ENCODE measurements around the gene PROC.
"Not testable (repeated sequence)": the region's sequence is repeated elsewhere in the genome, so short reads cannot be mapped to it uniquely, and the experiment has no call there.

Gene PROC

DNA sequence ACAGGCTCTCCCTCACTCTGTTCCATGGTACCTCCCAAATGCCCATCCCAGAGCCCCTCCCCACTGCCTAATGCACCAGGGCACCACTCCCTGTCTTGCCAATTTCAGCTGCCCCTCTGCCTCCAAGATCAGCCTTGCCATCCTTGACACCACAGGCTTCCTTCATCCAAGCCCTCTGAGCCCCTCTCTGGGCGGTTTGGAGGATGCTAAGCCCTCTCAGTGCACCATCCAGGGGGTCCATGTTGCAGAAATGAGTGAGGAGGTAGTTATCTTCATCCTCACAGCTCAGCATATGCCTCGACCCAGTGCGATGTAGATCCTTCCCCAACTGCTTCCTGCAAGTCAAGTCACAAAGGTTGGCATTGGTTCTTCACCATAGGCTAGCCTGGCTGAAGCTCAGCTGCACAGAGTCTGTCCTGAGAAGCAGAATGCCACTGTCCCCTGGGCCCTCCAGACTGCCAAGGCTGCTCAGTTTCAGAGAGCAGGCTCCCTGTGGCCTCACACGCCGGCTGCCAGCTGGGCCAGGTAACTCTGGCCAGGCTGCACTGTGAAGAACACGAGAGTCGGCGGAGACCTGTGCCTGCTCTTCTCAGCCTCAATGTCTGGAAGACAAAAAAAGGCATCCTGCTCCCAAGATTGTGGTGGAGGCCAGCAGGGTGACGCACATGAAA lies 20.5 kb upstream of the PROC start:
- DNase-seq, result no peak

- DNase-seq, result peak; percentile 76
Measured at GRCh38 chr2:127398239-127398590, 20.0 kb upstream of the PROC start.

DNA sequence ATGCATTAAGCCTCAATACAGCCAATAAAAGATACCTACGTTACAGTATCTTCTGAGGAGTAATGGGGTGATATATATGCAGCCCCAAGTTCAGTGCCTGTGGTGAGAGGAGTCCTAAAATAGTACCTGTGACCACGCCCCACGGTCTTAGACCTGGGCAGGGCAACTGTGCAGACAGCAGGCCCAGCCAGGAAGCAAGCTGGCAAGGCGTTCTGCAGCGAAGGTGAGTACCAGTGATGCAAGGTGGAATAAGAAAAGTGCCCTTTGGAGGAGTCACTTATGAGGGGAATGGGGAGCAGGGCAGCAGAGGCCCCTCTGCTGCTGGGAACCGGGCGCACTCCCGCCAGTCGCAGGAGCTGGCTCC lies 17.7 kb upstream of the PROC start:
- DNase-seq, result no peak

DNA sequence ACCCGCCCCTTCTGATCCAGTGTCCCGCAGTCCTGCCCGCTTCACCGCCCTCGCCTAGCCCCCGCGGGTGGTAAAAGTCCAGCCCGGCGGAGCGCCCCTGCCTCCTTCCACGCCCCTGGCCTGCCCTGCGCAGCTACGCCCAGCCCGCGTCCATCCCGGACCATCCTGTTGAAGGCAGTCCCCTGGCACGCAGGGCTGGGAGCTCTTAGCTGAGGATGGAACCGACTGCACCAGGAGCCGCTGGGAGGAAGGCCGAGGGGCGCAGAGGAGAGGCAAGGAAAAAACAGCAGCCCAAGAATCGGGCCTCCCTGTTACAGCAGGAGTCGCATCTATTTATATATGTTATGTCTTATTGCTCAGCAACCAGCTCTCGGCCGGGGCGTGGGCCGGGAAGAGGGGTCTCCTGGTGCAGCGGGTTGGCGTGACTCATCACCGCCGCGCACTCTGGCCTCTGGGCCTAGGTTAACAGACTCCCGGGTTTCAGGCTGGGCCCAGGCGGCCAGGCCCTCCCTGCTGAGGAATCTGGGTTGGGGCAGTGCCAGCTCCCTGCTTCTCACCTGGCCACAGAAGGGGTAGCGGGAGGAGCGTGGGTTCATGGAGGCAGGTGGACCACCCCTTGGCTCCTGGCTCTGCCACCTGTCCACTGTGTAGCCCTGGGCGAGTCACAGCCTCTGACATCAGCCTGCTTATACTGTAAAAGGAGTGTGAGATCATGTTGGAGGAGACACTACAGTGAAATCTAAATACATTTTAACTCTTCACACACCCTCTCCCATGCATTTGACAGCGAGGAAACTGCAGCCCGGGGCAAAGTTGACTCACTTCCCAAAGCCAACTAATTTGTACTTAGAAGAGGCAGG lies 17.1 kb upstream of the PROC start:
- DNase-seq, result no peak

DNA sequence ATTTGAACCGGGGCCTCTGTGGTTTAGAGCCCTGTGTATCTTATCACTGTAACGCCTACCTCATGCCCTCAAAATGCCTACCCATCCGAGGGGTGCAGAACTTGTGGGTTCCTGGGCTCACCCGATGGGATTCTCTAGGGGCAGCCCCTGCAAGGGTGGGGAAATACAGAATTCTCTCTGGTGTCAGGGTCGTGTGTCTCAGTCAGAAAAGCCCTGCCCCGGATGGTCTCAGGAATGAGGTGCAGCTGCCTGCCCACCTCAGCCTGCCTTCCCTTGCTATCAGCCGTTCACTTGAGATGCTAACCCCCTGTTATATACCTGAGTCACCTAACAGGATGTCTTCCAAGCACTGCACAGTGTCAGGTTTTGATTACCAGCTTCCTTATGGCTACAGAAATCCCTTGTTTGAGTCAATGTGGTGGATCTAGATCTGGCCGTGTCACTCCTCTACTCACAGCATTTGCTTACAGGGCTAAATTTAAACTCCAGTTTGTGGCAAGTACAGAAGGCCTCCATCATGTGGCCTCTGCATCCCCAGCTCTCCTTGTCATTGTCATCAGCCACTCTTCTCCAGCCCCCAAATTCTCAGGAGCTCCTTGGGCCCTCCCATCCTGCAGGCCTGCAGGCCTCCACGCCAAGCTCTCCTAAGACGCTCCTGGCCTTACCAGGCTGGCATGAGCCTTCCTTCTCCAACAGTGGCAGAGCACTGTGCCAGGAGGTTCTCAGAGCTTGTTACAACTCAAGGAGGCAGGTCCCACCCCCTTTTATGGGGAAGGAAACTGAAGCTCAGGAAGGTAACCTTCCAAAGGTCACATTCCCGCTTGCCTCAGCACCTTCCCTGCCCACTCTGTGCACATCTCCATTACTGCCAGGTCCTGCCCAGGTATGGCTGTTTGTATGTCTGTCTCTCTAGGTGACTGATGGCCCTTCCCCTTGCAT lies 16.2 kb upstream of the PROC start:
- DNase-seq, result peak; percentile 64

DNA sequence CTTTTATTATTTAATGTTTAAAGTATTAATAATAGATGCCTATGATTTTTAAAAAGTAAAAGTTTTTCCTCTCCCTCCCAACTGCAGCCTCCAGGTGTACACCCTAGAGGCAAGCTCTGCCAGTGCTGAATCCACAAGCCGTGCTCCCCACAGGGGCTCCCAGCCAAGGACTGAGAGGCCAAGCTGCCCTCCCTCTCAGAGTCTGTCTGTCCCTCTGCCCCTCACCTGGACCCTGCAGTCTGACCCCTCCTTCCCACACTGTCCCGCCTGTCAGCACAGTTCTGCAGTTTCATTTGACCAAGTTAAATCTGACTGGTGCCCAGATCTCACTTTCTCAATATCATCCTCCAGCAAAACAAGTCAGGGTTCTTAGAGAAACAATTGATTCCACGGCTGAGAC lies 14.8 kb upstream of the PROC start:
- no peak for DNase-seq

DNA sequence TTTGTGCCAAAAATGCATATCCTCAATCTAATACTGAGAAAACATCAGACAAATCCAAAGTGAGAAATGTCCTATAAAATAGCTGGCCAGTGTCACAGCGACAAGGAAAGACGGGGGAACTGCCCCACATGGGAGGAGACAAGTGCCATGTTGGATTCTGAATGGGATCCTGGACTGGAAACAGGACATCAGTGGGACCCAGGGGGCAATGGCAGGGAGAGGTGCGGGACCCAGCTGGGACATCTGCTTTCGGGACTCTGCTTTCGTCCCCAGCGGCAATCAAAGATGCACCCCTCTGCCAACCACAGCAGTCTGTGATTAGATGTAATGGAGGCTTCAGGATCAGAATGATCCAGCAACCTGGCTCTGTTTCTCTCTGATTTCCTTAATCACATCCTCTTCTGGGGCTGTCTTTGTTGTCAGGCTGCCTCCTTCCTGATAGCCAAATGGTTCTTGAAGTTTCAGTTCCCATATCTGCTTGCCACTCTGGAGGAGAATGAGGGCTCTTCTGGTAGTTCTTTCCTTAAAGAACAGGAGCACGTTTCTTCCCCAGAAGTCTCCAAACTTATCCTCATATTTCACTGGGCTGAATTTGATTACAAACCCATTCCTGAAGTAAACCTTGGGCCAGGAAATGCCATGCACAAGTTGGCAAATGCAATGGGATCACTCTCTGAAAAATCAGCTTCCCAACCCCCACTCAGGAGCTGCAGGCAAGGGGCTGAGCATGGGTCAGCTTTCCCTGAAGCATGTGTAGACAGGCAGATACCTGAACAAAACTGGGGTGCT lies 13.6 kb upstream of the PROC start:
- no peak for DNase-seq

GRCh38 chr2:127405255-127405610 lies 13.0 kb upstream of the PROC start:
- DNase-seq, result no peak

GRCh38 chr2:127406454-127406853 lies 11.8 kb upstream of the PROC start:
- DNase-seq, result no peak

DNA sequence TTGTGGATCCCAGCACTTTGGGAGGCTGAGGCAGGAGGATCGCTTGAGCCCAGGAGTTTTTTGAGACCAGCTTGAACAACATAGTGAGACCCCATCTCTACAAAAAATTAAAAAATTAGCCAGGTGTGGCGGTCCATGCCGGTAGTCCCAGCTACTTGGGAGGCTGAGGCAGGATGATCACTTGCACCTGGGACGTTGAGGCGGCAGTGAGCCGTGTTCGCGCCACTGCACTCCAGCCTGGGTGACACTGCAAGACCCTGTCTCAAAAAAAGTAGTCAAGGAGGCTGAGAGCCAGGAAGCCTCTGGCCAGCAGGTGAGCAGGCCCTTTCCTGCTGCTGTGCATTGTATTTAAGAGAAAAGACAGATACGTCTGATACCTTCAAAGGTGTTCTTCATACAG lies 11.1 kb upstream of the PROC start:
- no peak for DNase-seq

GRCh38 chr2:127407661-127408003 lies 10.6 kb upstream of the PROC start:
- DNase-seq, result no peak

GRCh38 chr2:127408004-127408806 lies 10.0 kb upstream of the PROC start:
- peak; percentile 93 for DNase-seq

DNA sequence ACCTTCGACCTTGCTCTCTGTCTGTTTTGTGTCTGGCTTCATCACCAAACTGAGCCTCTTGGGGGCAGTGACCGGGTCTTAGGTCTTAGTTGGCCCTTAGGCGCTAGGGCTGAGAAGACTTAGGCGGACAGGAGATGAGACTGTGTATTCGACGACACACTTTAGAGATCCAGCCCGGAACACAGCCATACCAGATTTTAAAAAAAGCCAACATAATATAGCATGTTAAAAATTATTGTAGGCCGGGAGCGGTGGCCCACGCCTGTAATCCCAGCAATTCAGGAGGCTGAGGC lies 9.5 kb upstream of the PROC start:
- no peak for DNase-seq

GRCh38 chr2:127409716-127410115 lies 8.5 kb upstream of the PROC start:
- DNase-seq, result not testable (repeated sequence)

- DNase-seq, result peak; percentile 46
Measured at GRCh38 chr2:127410871-127411652, 7.2 kb upstream of the PROC start.

- no peak for DNase-seq
Measured at GRCh38 chr2:127411653-127412369, 6.4 kb upstream of the PROC start.

GRCh38 chr2:127413200-127413599 lies 5.0 kb upstream of the PROC start:
- no peak for DNase-seq

DNA sequence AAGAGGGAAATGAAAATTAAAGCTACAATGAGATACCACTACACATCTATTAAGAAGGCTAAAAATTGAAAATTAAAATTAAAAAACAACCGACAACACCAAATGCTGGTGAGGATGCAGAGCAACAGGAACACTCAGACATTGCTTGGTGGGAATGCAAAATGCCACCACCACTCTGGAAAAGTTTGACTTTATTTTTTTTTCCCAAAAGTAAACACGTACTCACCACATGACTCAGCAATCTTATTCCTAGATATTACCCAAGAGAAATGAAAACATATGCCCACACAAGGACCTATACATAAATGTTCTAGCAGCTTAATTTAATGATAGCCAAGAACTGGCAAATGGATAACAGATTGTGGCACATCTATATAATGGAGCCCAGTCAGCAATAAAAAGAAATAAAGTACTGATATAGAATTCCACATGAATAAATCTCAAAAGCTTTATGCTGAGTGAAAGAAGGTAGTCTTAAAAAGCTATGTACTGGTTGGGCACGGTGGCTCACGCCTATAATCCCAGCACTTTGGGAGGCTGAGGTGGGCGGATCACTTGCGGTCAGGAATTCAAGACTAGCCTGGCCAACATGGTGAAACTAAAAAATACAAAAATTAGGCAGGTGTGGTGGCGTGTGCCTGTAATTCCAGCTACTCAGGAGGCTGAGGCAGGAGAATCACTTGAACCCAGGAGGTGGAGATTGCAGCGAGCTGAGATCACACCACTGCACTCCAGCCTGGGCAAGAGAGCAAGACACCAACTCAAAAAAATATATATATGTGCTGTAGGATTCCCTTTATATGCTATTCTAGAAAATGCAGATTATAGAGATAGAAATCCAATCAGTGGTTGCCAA lies 4.2 kb upstream of the PROC start:
- no peak for DNase-seq

Data from stimulated activated CD4-positive, alpha-beta T cell treated with anti-CD3 and anti-CD28 coated beads, Interleukin-15, amount 100 ng/mL, for 24 hours (primary cell).